ENCODE measurements around the gene ZNF445. TPM values are rescaled to one million over a fixed set of nuclear protein-coding genes. Genes with fewer than 3 reads are reported as not detected.
"Not testable (repeated sequence)": the region's sequence is repeated elsewhere in the genome, so short reads cannot be mapped to it uniquely, and the experiment has no call there.

ZNF445 gene
- total RNA-seq, 4 donors from 2014 or later: 4.6 to 10.1 (median 6.6) TPM

GRCh38 chr3:44511238-44511566, 33.7 kb upstream of the ZNF445 start:
- ATAC-seq (ENCODE audit: low FRiP score) (no peak), DNase-seq (ENCODE audit: low spot score) (no peak)
- no peak for TF ChIP-seq CTCF (IDR thresholded peaks at IDR 0.05)

GRCh38 chr3:44510000-44510368, 32.5 kb upstream of the ZNF445 start:
- ATAC-seq (ENCODE audit: low FRiP score) (no peak), DNase-seq (ENCODE audit: low spot score) (no peak)
- no peak for TF ChIP-seq CTCF (IDR thresholded peaks at IDR 0.05)

- DNase-seq (ENCODE audit: low spot score): no peak
- no peak for TF ChIP-seq CTCF (IDR thresholded peaks at IDR 0.05)
- no peak for ATAC-seq (ENCODE audit: low FRiP score)
Measured at GRCh38 chr3:44509393-44509921, 32.0 kb upstream of the ZNF445 start.

DNA sequence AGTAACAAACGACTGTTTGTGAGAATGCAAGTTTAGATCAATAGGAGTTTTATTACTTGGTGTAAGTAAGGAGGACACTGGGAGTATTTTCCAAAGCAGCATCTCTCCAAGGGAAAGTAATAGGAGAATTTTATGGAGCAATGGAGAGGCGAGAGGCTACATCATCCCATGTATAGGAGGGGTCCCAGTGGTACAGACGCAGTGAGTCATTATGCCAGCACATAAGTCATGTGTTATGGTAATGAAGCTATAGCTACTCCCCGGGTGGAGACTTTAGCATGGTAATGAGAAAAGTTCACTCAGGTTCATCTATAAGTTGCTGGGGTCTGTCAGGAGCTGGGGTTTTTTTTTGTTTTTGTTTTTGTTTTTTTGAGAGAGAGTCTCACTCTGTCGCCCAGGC, 29.5 kb upstream of the ZNF445 start:
- TF ChIP-seq CTCF (IDR thresholded peaks at IDR 0.05): no peak
- no peak for ATAC-seq (ENCODE audit: low FRiP score)

DNA sequence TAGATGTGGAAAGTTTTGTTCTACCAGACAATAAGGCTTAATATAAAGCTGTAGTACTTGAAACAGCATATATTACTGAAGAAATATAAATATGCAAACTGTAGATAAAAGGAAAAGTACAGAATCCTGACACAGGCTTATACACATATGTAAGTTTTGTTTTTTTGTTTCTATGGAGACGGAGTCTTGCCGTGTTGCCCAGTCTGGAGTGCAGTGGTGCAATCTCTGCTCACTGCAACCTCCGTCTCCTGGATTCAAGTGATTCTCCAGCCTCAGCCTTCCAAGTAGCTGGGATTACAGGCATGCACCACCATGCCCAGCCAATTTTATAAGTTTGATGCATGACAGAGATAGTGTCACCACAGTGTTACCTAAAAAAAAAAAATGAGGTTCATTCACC, 29.1 kb upstream of the ZNF445 start:
- TF ChIP-seq CTCF (IDR thresholded peaks at IDR 0.05): no peak
- DNase-seq (ENCODE audit: low spot score) (no peak), ATAC-seq (ENCODE audit: low FRiP score) (no peak)

More for the DNA sequence above, 29.5 kb upstream of the ZNF445 start:
- no peak for DNase-seq (ENCODE audit: low spot score)

- DNase-seq (ENCODE audit: low spot score) (no peak), ATAC-seq (ENCODE audit: low FRiP score) (no peak)
- TF ChIP-seq CTCF (IDR thresholded peaks at IDR 0.05): no peak
Measured at GRCh38 chr3:44504566-44504965, 27.1 kb upstream of the ZNF445 start.

DNA sequence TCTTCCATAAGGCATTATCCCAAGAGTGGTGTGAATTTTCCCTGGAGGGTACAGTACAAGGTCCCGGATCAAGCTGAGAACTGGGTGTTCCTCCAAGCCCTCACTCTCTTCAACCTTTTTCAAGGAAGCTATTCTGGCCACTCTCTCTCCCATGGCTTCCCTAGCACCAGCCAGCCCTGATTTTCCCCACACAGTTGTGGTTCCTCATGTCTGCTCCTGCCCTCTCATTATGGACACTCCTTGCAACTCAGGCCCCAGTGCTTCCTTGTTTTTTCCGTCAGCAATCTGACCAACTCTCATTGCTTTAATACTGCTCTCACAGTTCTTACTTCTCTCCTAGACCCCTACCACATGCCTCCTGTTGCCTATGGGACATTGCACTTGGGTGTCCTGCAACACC, 25.7 kb upstream of the ZNF445 start:
- not testable (repeated sequence) for ATAC-seq (ENCODE audit: low FRiP score); DNase-seq (ENCODE audit: low spot score)

DNA sequence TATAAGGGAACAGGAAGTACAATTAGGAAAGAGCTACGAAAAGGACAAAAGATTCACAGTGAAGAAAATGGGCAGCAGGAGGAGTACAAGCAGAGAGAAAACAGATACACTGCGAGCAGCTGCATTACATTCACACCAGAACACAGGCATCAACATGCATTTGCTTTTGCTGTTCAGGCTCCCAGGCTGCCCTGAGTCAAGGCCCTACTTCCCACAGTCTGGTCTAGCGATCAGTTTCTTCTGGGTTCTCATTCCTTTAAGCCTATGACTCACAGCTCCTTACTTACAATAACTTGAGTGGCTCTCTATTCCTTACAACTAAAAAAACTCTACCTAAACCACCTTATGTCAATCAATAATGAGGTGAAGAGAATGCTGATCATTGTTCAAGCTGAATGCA, 24.5 kb upstream of the ZNF445 start:
- DNase-seq (ENCODE audit: low spot score) (no peak), ATAC-seq (ENCODE audit: low FRiP score) (no peak)
- TF ChIP-seq CTCF (IDR thresholded peaks at IDR 0.05): no peak

- not testable (repeated sequence) for DNase-seq (ENCODE audit: low spot score); ATAC-seq (ENCODE audit: low FRiP score)
Measured at GRCh38 chr3:44499899-44500168, 22.4 kb upstream of the ZNF445 start.
